GM06990 (cell line): ENCODE data around the gene ARHGAP33.

Experiments used
- DNase-seq: peaks from one replicate; pipeline ENCODE4 v3.0.0-alpha.2; 2011; ENCODE audit not compliant: insufficient read length; ENCODE audit errors: extremely low read depth
- H3K27me3 ChIP-seq: replicated peaks from 2 replicates; pipeline ENCODE4 v1.6.0; 2011; ENCODE audit warnings: low read length; ENCODE audit not compliant: control insufficient read depth, insufficient read depth
- H3K36me3 ChIP-seq: 2 replicates; pipeline ENCODE4 v1.5.1; 2011; ENCODE audit warnings: low read length; ENCODE audit not compliant: control insufficient read depth, insufficient read depth
- H3K4me3 ChIP-seq: replicated peaks from 2 replicates; pipeline ENCODE4 v1.5.1; 2011; ENCODE audit warnings: low read depth, mild to moderate bottlenecking, control low read depth, low read length
- TF ChIP-seq, protein P1 (sequence below): IDR thresholded peaks from 2 replicates; pipeline ENCODE4 v1.5.1; 2011; ENCODE audit warnings: low read length, control low read depth, mild to moderate bottlenecking, inconsistent platforms; ENCODE audit not compliant: insufficient read depth, poor library complexity, severe bottlenecking

The ARHGAP33 gene

GRCh38 chr19:35754370-35755130 is 20.8 kb upstream of the ARHGAP33 start:
- no peak overlapping the region for H3K4me3 ChIP-seq
- no peaks in the 10 kb centered on the region for H3K27me3 ChIP-seq
- H3K36me3 ChIP-seq = peaks cover 17% of the 10 kb centered on the region
- TF ChIP-seq, protein P1, sequence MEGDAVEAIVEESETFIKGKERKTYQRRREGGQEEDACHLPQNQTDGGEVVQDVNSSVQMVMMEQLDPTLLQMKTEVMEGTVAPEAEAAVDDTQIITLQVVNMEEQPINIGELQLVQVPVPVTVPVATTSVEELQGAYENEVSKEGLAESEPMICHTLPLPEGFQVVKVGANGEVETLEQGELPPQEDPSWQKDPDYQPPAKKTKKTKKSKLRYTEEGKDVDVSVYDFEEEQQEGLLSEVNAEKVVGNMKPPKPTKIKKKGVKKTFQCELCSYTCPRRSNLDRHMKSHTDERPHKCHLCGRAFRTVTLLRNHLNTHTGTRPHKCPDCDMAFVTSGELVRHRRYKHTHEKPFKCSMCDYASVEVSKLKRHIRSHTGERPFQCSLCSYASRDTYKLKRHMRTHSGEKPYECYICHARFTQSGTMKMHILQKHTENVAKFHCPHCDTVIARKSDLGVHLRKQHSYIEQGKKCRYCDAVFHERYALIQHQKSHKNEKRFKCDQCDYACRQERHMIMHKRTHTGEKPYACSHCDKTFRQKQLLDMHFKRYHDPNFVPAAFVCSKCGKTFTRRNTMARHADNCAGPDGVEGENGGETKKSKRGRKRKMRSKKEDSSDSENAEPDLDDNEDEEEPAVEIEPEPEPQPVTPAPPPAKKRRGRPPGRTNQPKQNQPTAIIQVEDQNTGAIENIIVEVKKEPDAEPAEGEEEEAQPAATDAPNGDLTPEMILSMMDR = no peak
- DNase-seq = no peak

GRCh38 chr19:35755131-35755549 is 20.2 kb upstream of the ARHGAP33 start:
- H3K4me3 ChIP-seq = no peak overlapping the region
- TF ChIP-seq, protein P1 = no peak
- peaks cover 17% of the 10 kb centered on the region for H3K36me3 ChIP-seq
- no peak for DNase-seq
- H3K27me3 ChIP-seq = no peaks in the 10 kb centered on the region

GRCh38 chr19:35755550-35756376 is 19.6 kb upstream of the ARHGAP33 start:
- TF ChIP-seq, protein P1 = no peak
- H3K27me3 ChIP-seq = no peaks in the 10 kb centered on the region
- H3K4me3 ChIP-seq = no peak overlapping the region
- peaks cover 17% of the 10 kb centered on the region for H3K36me3 ChIP-seq
- no peak for DNase-seq

- no peak for DNase-seq
- Histone ChIP-seq H3K27me3 (no peaks in the 10 kb centered on the region), H3K36me3 (peaks cover 20% of the 10 kb centered on the region), H3K4me3 (peak within 1 kb of the TSS; percentile 51)
- TF ChIP-seq, protein P1 = no peak
Measured at GRCh38 chr19:35756377-35757230, 18.8 kb upstream of the ARHGAP33 start, which contains the start of gene HSPB6. HSPB6 (minus strand) TSS chr19:35757029; CDS start chr19:35757008, 21 bp downstream.

DNA sequence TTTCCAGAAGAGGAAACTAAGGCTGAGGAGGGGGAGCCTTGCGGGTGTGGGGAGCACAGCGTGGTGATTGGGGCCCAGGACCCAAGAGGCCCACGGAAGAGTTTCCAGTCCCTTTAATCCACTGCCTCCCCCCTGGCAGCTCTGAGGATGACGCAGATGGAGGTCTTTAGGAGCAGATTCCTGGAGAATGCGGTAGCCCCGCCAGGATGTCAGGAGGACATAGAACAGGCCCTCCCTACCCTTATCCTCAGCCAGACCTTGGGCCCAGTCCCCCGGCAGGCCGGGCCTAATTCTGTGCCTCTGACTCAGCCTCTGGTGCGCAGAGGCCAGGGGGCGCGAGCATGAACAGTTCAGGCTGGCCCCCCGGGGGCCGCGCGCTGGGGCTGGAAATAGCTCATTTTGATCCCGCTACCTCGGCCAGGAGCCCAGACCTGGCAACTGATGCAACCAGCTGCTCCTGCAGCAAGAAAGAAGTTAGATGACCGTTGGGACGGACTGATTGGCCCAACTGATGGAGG is 18.1 kb upstream of the ARHGAP33 start:
- DNase-seq = no peak
- H3K4me3 ChIP-seq = peak overlapping the region; percentile 51
- H3K36me3 ChIP-seq = peaks cover 23% of the 10 kb centered on the region
- TF ChIP-seq, protein P1 = no peak
- no peaks in the 10 kb centered on the region for H3K27me3 ChIP-seq
